Activated T-helper 1 cell treated with anti-CD3 and anti-CD28 coated beads, Interleukin-12 subunit alpha, Interleukin-12 subunit beta, Interleukin-2, Interleukin-4 antibody, amounts not matched to agents 30 ng/mL and 10 ng/mL and 1 ng/mL, durations not matched to agents 14 hours and 24 hours and 36 hours (primary cell): ENCODE data around the gene DIAPH3. TPM values are rescaled to one million over a fixed set of nuclear protein-coding genes. Genes with fewer than 3 reads are reported as not detected.

Source experiments
- DNase-seq: peaks from one replicate; pipeline ENCODE4 v3.0.0; 2021; ENCODE audit warnings: low spot score
- H3K27ac Mint-ChIP-seq: one replicate; pipeline ENCODE4 v1.8.0; 2021; ENCODE audit warnings: mild to moderate bottlenecking, mixed read lengths
- H3K27me3 Mint-ChIP-seq: one replicate; pipeline ENCODE4 v1.8.0; 2022; ENCODE audit warnings: mild to moderate bottlenecking, moderate library complexity, mixed read lengths; ENCODE audit not compliant: insufficient read depth
- H3K36me3 Mint-ChIP-seq: one replicate; pipeline ENCODE4 v1.8.0; 2021; ENCODE audit warnings: low read depth, mixed read lengths
- H3K4me1 Mint-ChIP-seq: one replicate; pipeline ENCODE4 v1.8.0; 2021; ENCODE audit warnings: low read depth, mixed read lengths
- H3K4me3 Mint-ChIP-seq: one replicate; pipeline ENCODE4 v1.8.0; 2021; ENCODE audit warnings: mild to moderate bottlenecking, moderate library complexity, mixed read lengths
- H3K9me3 Mint-ChIP-seq: one replicate; pipeline ENCODE4 v1.8.0; 2021; ENCODE audit warnings: mixed read lengths
- intact Hi-C: fragments of 100-400 bp; cut with micrococcal nuclease; formaldehyde crosslinking; loops from one replicate; pipeline ENCODE4 v1.15.1; 2024
- total RNA-seq: library from RNA; stranded (reverse); gene quantifications from 2 replicates; pipeline ENCODE4 v1.2.3, GENCODE V29; 2022

Gene DIAPH3
- total RNA-seq, 1 donor from 2014 or later, result 22.8 TPM

GRCh38 chr13:59948686-59949085 lies 215.0 kb downstream of the DIAPH3 start:
- DNase-seq, result no peak
- no peak overlapping the region for H3K4me3 Mint-ChIP-seq
- no peaks in the 10 kb centered on the region for H3K9me3 Mint-ChIP-seq
- no peaks in the 10 kb centered on the region for H3K27me3 Mint-ChIP-seq
- intact Hi-C loops, result no loop called here
- no peak overlapping the region for H3K27ac Mint-ChIP-seq
- peaks cover 7% of the 10 kb centered on the region for H3K36me3 Mint-ChIP-seq
- H3K4me1 Mint-ChIP-seq, result no peaks in the 10 kb centered on the region

- Mint-ChIP-seq H3K36me3 (peaks cover 4% of the 10 kb centered on the region), H3K27me3 (no peaks in the 10 kb centered on the region), H3K27ac (no peak overlapping the region), H3K9me3 (no peaks in the 10 kb centered on the region), H3K4me1 (no peaks in the 10 kb centered on the region), H3K4me3 (no peak overlapping the region)
- intact Hi-C loops, result no loop called here
- no peak for DNase-seq
These were observed 216.8 kb downstream of the DIAPH3 start for GRCh38 chr13:59946944-59947343.

- Mint-ChIP-seq H3K27me3 (no peaks in the 10 kb centered on the region), H3K27ac (no peak overlapping the region), H3K4me3 (no peak overlapping the region), H3K9me3 (peaks cover 15% of the 10 kb centered on the region), H3K36me3 (peaks cover 8% of the 10 kb centered on the region), H3K4me1 (no peaks in the 10 kb centered on the region)
- intact Hi-C loops, result no loop called here
- DNase-seq, result no peak
These were observed 232.1 kb downstream of the DIAPH3 start for GRCh38 chr13:59931621-59932020.

GRCh38 chr13:59924256-59924655 lies 239.5 kb downstream of the DIAPH3 start:
- Mint-ChIP-seq H3K4me1 (no peaks in the 10 kb centered on the region), H3K4me3 (no peak overlapping the region), H3K27ac (no peak overlapping the region), H3K9me3 (peaks cover 15% of the 10 kb centered on the region), H3K36me3 (peaks cover 8% of the 10 kb centered on the region), H3K27me3 (no peaks in the 10 kb centered on the region)
- intact Hi-C loops, result no loop called here
- DNase-seq, result no peak

GRCh38 chr13:59915252-59915651 lies 248.5 kb downstream of the DIAPH3 start:
- no peak for DNase-seq
- Mint-ChIP-seq H3K36me3 (peaks cover 5% of the 10 kb centered on the region), H3K9me3 (no peaks in the 10 kb centered on the region), H3K4me1 (no peaks in the 10 kb centered on the region), H3K27me3 (no peaks in the 10 kb centered on the region), H3K27ac (no peak overlapping the region), H3K4me3 (no peak overlapping the region)
- intact Hi-C loops, result no loop called here

GRCh38 chr13:59914556-59914955 lies 249.2 kb downstream of the DIAPH3 start:
- no peak for DNase-seq
- Mint-ChIP-seq H3K27ac (no peak overlapping the region), H3K4me3 (no peak overlapping the region), H3K4me1 (no peaks in the 10 kb centered on the region), H3K9me3 (no peaks in the 10 kb centered on the region), H3K27me3 (no peaks in the 10 kb centered on the region), H3K36me3 (peaks cover 5% of the 10 kb centered on the region)
- intact Hi-C loops, result no loop called here

- Mint-ChIP-seq H3K4me1 (peaks cover under 1% of the 10 kb centered on the region), H3K36me3 (peaks cover 7% of the 10 kb centered on the region), H3K4me3 (no peak overlapping the region), H3K27ac (no peak overlapping the region), H3K27me3 (no peaks in the 10 kb centered on the region), H3K9me3 (no peaks in the 10 kb centered on the region)
- no peak for DNase-seq
- intact Hi-C loops, result loop anchor here (1.0 to 5.0 kb wide), 2 partner anchors 226 to 514 kb away; no protein-coding TSS in a partner anchor
These were observed 257.2 kb downstream of the DIAPH3 start for GRCh38 chr13:59906413-59907049.

GRCh38 chr13:59901191-59901590 lies 262.5 kb downstream of the DIAPH3 start:
- no peak for DNase-seq
- Mint-ChIP-seq H3K27ac (peak overlapping the region; percentile 0), H3K36me3 (peaks cover 7% of the 10 kb centered on the region), H3K9me3 (no peaks in the 10 kb centered on the region), H3K4me1 (peaks cover 7% of the 10 kb centered on the region), H3K4me3 (no peak overlapping the region), H3K27me3 (no peaks in the 10 kb centered on the region)
- intact Hi-C loops, result no loop called here

- no peaks in the 10 kb centered on the region for H3K9me3 Mint-ChIP-seq
- H3K27ac Mint-ChIP-seq, result no peak overlapping the region
- intact Hi-C loops, result no loop called here
- no peak for DNase-seq
- no peaks in the 10 kb centered on the region for H3K27me3 Mint-ChIP-seq
- peaks cover 3% of the 10 kb centered on the region for H3K36me3 Mint-ChIP-seq
- H3K4me1 Mint-ChIP-seq, result peaks cover 7% of the 10 kb centered on the region
- H3K4me3 Mint-ChIP-seq, result no peak overlapping the region
These were observed 265.7 kb downstream of the DIAPH3 start for GRCh38 chr13:59898066-59898465.

- intact Hi-C loops, result no loop called here
- no peaks in the 10 kb centered on the region for H3K4me1 Mint-ChIP-seq
- no peaks in the 10 kb centered on the region for H3K27me3 Mint-ChIP-seq
- H3K9me3 Mint-ChIP-seq, result no peaks in the 10 kb centered on the region
- H3K27ac Mint-ChIP-seq, result no peak overlapping the region
- H3K4me3 Mint-ChIP-seq, result no peak overlapping the region
- DNase-seq, result no peak
- no peaks in the 10 kb centered on the region for H3K36me3 Mint-ChIP-seq
These were observed 270.5 kb downstream of the DIAPH3 start for GRCh38 chr13:59893266-59893665.

GRCh38 chr13:59891053-59891452 lies 272.7 kb downstream of the DIAPH3 start:
- intact Hi-C loops, result no loop called here
- no peaks in the 10 kb centered on the region for H3K9me3 Mint-ChIP-seq
- no peak for DNase-seq

GRCh38 chr13:59890054-59890453 lies 273.7 kb downstream of the DIAPH3 start:
- DNase-seq, result no peak
- no peak overlapping the region for H3K27ac Mint-ChIP-seq
- no peak overlapping the region for H3K4me3 Mint-ChIP-seq
- intact Hi-C loops, result no loop called here
- no peaks in the 10 kb centered on the region for H3K9me3 Mint-ChIP-seq
- H3K36me3 Mint-ChIP-seq, result peaks cover 2% of the 10 kb centered on the region
- H3K4me1 Mint-ChIP-seq, result no peaks in the 10 kb centered on the region
- no peaks in the 10 kb centered on the region for H3K27me3 Mint-ChIP-seq

More at GRCh38 chr13:59891053-59891452, 272.7 kb downstream of the DIAPH3 start:
- H3K27ac Mint-ChIP-seq, result no peak overlapping the region
- H3K4me1 Mint-ChIP-seq, result no peaks in the 10 kb centered on the region
- H3K36me3 Mint-ChIP-seq, result peaks cover 2% of the 10 kb centered on the region
- no peaks in the 10 kb centered on the region for H3K27me3 Mint-ChIP-seq
- H3K4me3 Mint-ChIP-seq, result no peak overlapping the region

GRCh38 chr13:59888408-59888807 lies 275.3 kb downstream of the DIAPH3 start:
- no peak overlapping the region for H3K4me3 Mint-ChIP-seq
- H3K4me1 Mint-ChIP-seq, result no peaks in the 10 kb centered on the region
- no peaks in the 10 kb centered on the region for H3K9me3 Mint-ChIP-seq
- H3K27me3 Mint-ChIP-seq, result no peaks in the 10 kb centered on the region
- no peak overlapping the region for H3K27ac Mint-ChIP-seq
- H3K36me3 Mint-ChIP-seq, result peaks cover 2% of the 10 kb centered on the region
- intact Hi-C loops, result no loop called here
- DNase-seq, result no peak

- H3K9me3 Mint-ChIP-seq, result no peaks in the 10 kb centered on the region
- intact Hi-C loops, result no loop called here
- peaks cover 2% of the 10 kb centered on the region for H3K36me3 Mint-ChIP-seq
These were observed 278.7 kb downstream of the DIAPH3 start for GRCh38 chr13:59885076-59885475.

More at GRCh38 chr13:59885076-59885475, 278.7 kb downstream of the DIAPH3 start:
- Mint-ChIP-seq H3K27me3 (no peaks in the 10 kb centered on the region), H3K27ac (no peak overlapping the region), H3K4me1 (no peaks in the 10 kb centered on the region), H3K4me3 (no peak overlapping the region)
- DNase-seq, result no peak
